ENCODE measurements around the gene CCL21.
"Not testable (repeated sequence)": the region's sequence is repeated elsewhere in the genome, so short reads cannot be mapped to it uniquely, and the experiment has no call there.

The CCL21 gene, protein sequence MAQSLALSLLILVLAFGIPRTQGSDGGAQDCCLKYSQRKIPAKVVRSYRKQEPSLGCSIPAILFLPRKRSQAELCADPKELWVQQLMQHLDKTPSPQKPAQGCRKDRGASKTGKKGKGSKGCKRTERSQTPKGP

GRCh38 chr9:34710023-34710422 lies at the start of gene CCL21:
TSS of gene CCL21 (minus strand) at chr9:34710136. CDS start at chr9:34710066, 70 bp downstream.
- H3K4me1 ChIP-seq (ENCODE audit: insufficient read depth, poor library complexity, severe bottlenecking) = no peaks in the 10 kb centered on the region

DNA sequence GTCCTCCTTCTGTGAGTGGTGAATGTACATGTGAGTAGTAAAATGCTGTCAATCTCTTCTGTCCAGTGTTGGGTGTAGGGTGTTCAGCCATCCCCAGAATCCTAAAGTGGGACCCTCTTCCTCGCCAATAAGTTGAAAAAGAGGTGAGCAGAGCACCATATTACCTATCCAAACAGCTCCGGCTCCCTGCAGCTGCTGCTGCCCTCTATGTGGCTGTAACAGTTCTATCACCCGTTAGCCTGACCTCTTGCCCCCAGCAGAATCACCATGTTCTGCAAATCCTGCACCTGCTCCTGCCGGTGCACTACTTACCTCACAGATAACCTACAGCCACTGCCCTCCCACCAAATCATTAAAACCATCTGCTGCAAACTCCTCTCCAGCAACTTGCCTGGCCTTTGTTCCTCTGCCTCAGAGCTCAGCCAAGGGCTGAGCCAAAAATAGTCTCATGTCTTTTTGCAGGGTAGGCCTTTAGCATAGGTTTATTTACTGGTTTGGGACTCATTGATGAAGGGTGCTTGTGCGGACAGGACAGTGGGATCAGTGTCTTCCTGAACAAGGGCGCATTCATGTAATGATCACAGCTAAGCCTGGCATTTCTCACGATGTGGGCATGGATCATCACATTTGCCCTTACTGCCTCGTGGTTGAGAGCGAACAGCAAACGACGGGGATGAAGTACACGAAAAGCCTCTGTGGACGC lies 49.6 kb upstream of the CCL21 start:
- TF ChIP-seq, protein P1, sequence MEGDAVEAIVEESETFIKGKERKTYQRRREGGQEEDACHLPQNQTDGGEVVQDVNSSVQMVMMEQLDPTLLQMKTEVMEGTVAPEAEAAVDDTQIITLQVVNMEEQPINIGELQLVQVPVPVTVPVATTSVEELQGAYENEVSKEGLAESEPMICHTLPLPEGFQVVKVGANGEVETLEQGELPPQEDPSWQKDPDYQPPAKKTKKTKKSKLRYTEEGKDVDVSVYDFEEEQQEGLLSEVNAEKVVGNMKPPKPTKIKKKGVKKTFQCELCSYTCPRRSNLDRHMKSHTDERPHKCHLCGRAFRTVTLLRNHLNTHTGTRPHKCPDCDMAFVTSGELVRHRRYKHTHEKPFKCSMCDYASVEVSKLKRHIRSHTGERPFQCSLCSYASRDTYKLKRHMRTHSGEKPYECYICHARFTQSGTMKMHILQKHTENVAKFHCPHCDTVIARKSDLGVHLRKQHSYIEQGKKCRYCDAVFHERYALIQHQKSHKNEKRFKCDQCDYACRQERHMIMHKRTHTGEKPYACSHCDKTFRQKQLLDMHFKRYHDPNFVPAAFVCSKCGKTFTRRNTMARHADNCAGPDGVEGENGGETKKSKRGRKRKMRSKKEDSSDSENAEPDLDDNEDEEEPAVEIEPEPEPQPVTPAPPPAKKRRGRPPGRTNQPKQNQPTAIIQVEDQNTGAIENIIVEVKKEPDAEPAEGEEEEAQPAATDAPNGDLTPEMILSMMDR (IDR thresholded peaks at IDR 0.05; ENCODE audit: poor library complexity, severe bottlenecking) = no peak
- ATAC-seq (ENCODE audit: low read depth) (no peak), DNase-seq (ENCODE audit: low spot score) (no peak)
- Histone ChIP-seq H3K4me1 (ENCODE audit: insufficient read depth, poor library complexity, severe bottlenecking) (no peaks in the 10 kb centered on the region), H3K27ac (ENCODE audit: poor library complexity, severe bottlenecking) (no peak overlapping the region), H3K27me3 (ENCODE audit: insufficient read depth, poor library complexity, severe bottlenecking) (no peaks in the 10 kb centered on the region), H3K4me3 (ENCODE audit: severe bottlenecking) (no peak overlapping the region), H3K36me3 (ENCODE audit: low read depth) (no peaks in the 10 kb centered on the region), H3K9me3 (ENCODE audit: severe bottlenecking) (no peaks in the 10 kb centered on the region)

More at GRCh38 chr9:34710023-34710422, at the start of gene CCL21:
- DNase-seq (ENCODE audit: low spot score) (no peak), ATAC-seq (ENCODE audit: low read depth) (no peak)
- Histone ChIP-seq H3K36me3 (ENCODE audit: low read depth) (no peaks in the 10 kb centered on the region), H3K27me3 (ENCODE audit: insufficient read depth, poor library complexity, severe bottlenecking) (no peaks in the 10 kb centered on the region), H3K4me3 (ENCODE audit: severe bottlenecking) (no peak within 1 kb of the TSS), H3K9me3 (ENCODE audit: severe bottlenecking) (no peaks in the 10 kb centered on the region), H3K27ac (ENCODE audit: poor library complexity, severe bottlenecking) (no peak within 1 kb of the TSS)
- TF ChIP-seq, protein P1 (IDR thresholded peaks at IDR 0.05; ENCODE audit: poor library complexity, severe bottlenecking) = no peak

DNA sequence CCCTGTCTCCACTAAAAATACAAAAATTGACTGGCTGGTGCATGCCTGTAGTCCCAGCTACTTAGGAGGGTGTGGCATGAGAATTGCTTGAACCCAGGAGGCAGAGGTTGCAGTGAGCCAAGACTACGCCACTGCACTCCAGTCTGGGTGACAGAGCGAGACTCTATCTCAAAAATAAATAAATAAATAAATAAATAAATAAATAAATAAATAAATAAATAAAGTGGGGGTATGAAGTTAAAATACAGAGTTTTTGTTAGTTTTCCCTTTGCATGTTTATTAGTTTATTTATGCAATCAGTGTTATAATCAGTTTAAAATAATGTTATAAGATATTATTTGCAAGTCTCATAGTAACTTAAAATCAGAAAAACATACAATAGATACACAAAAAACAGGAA lies 40.4 kb upstream of the CCL21 start:
- not testable (repeated sequence) for H3K4me3 ChIP-seq (ENCODE audit: severe bottlenecking); H3K36me3 ChIP-seq (ENCODE audit: low read depth); DNase-seq (ENCODE audit: low spot score); H3K9me3 ChIP-seq (ENCODE audit: severe bottlenecking); H3K27me3 ChIP-seq (ENCODE audit: insufficient read depth, poor library complexity, severe bottlenecking); H3K27ac ChIP-seq (ENCODE audit: poor library complexity, severe bottlenecking); ATAC-seq (ENCODE audit: low read depth)
- peaks cover 16% of the 10 kb centered on the region for H3K4me1 ChIP-seq (ENCODE audit: insufficient read depth, poor library complexity, severe bottlenecking)

- Histone ChIP-seq H3K4me3 (ENCODE audit: severe bottlenecking) (no peak overlapping the region), H3K27ac (ENCODE audit: poor library complexity, severe bottlenecking) (peak overlapping the region; percentile 96), H3K9me3 (ENCODE audit: severe bottlenecking) (no peaks in the 10 kb centered on the region), H3K4me1 (ENCODE audit: insufficient read depth, poor library complexity, severe bottlenecking) (peaks cover 36% of the 10 kb centered on the region), H3K36me3 (ENCODE audit: low read depth) (no peaks in the 10 kb centered on the region), H3K27me3 (ENCODE audit: insufficient read depth, poor library complexity, severe bottlenecking) (no peaks in the 10 kb centered on the region)
- DNase-seq (ENCODE audit: low spot score) = no peak
- TF ChIP-seq, protein P1 (IDR thresholded peaks at IDR 0.05; ENCODE audit: poor library complexity, severe bottlenecking) = no peak
- ATAC-seq (ENCODE audit: low read depth) = no peak
Measured at GRCh38 chr9:34746526-34746925, 36.6 kb upstream of the CCL21 start.

DNA sequence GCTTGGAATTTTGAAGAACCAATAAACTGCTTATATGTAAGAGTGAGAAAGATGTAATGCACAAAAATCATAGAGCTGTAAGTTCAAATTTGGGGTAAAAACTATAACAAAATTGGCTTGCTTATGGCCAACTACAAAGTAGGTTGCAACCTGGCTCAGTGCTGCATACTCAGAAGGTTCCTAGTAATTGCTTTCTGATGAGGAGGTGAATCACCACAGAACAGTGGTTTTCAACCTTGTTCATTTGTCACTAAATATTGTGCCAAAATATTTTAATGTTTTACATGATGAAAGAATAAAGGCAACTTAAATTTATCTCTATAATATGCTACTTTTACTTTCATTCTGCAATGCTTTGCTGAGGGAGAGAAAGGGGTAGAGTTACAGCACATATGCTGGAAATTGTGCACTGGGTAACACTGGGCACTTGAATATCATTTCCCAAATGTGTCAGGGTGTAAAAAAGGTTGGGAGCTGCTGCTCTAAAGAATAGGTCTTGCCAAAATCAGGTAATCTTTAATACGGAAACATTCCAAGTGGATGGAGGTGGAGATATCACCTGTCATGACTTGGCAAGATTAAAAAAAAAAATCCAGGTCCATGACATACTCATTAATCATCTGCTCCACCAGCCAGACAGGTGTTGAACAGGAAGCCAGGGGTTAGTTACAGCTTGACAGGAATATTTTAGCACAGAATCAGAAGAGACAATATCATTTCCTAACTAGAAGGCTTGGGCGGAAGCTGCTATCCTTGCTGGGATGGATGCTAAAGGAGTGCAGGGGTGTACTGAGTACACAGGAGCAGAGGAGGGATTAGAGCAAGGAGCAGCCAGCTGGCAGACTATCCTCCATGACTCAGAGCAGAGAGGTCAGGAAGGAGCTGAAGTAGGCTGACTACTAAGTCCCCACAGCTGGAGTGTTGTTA lies 34.6 kb upstream of the CCL21 start:
- Histone ChIP-seq H3K27me3 (ENCODE audit: insufficient read depth, poor library complexity, severe bottlenecking) (no peaks in the 10 kb centered on the region), H3K4me3 (ENCODE audit: severe bottlenecking) (no peak overlapping the region), H3K27ac (ENCODE audit: poor library complexity, severe bottlenecking) (peak overlapping the region; percentile 96), H3K9me3 (ENCODE audit: severe bottlenecking) (no peaks in the 10 kb centered on the region), H3K36me3 (ENCODE audit: low read depth) (no peaks in the 10 kb centered on the region), H3K4me1 (ENCODE audit: insufficient read depth, poor library complexity, severe bottlenecking) (peaks cover 37% of the 10 kb centered on the region)
- DNase-seq (ENCODE audit: low spot score) = peak; percentile 95
- TF ChIP-seq, protein P1 (IDR thresholded peaks at IDR 0.05; ENCODE audit: poor library complexity, severe bottlenecking) = no peak
- ATAC-seq (ENCODE audit: low read depth) = peak; percentile 99

All from RWPE2 (cell line).